ENCODE measurements around the gene ANO7. TPM values are rescaled to one million over a fixed set of nuclear protein-coding genes. Genes with fewer than 3 reads are reported as not detected.

Gene ANO7
- total and polyA plus RNA-seq, 7 donors, result 0.41 to 39.2 (median 3.9) TPM; not detected in 2

DNA sequence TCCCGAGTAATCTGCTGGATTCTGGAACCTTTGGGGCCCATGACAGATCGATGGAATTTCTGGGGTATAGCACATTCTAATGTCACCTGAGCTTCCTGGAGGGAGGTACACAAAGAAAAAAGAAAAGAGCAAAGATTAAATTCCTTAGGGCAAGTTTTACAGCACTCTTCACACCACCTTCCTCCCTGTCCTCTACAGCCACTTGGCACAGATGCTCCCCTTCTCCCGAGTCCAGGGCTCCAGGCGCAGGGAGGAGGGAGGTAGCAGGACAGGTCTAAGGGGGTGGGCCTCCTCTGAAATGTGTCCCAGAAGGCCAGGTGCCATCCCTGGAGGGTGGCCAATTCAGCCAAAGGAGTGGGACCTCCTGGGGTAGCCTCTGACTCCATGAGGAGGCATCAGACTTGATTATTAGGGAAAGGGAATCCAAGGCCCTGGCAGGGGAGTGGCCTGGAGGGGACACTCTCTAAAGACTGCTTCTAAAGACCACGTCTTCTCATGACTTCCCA lies 50.3 kb downstream of the ANO7 start:
- H3K9me3 ChIP-seq, result no peaks in the 10 kb centered on the region

DNA sequence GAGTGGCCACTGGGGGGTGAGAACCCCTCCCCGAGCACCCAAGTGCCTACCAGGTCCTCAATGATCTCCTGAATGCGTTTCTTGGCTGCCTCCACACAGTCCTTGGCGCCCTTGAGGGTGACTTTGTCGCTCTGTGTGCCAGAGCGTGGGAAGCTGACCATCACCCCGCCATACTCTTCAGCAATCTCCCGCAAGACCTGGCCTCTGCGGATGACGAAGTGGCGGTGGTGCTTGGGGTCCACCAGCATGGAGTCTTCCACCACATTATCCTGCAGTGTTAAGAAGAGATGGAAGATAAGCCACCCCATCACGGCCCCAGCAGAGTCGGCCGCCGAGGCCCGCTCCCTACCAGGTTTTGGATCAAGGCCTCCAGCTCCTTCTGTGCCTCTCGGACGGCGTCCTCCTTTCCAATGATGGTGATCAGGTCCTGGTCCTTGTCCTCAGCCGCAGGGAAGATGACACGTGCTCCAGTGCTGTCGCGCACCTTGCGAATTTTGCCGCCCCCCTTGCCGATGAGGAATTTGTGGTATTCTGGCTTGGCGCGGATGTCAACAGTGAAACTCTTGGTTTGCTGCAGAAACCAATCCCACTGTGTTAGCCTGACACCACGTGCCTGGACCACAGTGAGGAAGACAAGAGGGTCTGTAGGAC lies 51.2 kb downstream of the ANO7 start:
- TF ChIP-seq EP300 (IDR thresholded peaks at IDR 0.05), result no peak
- TF ChIP-seq POLR2AphosphoS5 (IDR thresholded peaks at IDR 0.05), result no peak
- TF ChIP-seq, protein P1, sequence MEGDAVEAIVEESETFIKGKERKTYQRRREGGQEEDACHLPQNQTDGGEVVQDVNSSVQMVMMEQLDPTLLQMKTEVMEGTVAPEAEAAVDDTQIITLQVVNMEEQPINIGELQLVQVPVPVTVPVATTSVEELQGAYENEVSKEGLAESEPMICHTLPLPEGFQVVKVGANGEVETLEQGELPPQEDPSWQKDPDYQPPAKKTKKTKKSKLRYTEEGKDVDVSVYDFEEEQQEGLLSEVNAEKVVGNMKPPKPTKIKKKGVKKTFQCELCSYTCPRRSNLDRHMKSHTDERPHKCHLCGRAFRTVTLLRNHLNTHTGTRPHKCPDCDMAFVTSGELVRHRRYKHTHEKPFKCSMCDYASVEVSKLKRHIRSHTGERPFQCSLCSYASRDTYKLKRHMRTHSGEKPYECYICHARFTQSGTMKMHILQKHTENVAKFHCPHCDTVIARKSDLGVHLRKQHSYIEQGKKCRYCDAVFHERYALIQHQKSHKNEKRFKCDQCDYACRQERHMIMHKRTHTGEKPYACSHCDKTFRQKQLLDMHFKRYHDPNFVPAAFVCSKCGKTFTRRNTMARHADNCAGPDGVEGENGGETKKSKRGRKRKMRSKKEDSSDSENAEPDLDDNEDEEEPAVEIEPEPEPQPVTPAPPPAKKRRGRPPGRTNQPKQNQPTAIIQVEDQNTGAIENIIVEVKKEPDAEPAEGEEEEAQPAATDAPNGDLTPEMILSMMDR (IDR thresholded peaks at IDR 0.05), result no peak
- no peak for TF ChIP-seq POLR2A (IDR thresholded peaks at IDR 0.05)
- intact Hi-C loops (cut with DNase I), result no loop called here
- no peaks in the 10 kb centered on the region for H3K4me1 ChIP-seq
- H3K4me3 ChIP-seq, result no peak overlapping the region
- H3K27me3 ChIP-seq, result no peaks in the 10 kb centered on the region
- no peak overlapping the region for H3K27ac ChIP-seq
- 97% methylated on average over 28 of the region's 28 CpGs for WGBS, 2 donors
- H3K36me3 ChIP-seq, result peaks cover 66 to 100% (median 86%) of the 10 kb centered on the region in 4 donors
- H3K9me3 ChIP-seq, result no peaks in the 10 kb centered on the region
- DNase-seq, result no peak

More for the DNA sequence above, 50.3 kb downstream of the ANO7 start:
- Histone ChIP-seq H3K27me3 (no peaks in the 10 kb centered on the region), H3K36me3 (peaks cover 74 to 100% (median 93%) of the 10 kb centered on the region in 4 donors), H3K4me1 (no peaks in the 10 kb centered on the region), H3K4me3 (no peak overlapping the region), H3K27ac (no peak overlapping the region)
- DNase-seq, result no peak
- TF ChIP-seq EP300 (IDR thresholded peaks at IDR 0.05) (no peak), POLR2A (IDR thresholded peaks at IDR 0.05) (no peak), POLR2AphosphoS5 (IDR thresholded peaks at IDR 0.05) (no peak)
- TF ChIP-seq, protein P1 (IDR thresholded peaks at IDR 0.05), result no peak
- 77 to 89% methylated on average over 5 of the region's 5 CpGs for WGBS, 2 donors
- intact Hi-C loops (cut with DNase I), result no loop called here

DNA sequence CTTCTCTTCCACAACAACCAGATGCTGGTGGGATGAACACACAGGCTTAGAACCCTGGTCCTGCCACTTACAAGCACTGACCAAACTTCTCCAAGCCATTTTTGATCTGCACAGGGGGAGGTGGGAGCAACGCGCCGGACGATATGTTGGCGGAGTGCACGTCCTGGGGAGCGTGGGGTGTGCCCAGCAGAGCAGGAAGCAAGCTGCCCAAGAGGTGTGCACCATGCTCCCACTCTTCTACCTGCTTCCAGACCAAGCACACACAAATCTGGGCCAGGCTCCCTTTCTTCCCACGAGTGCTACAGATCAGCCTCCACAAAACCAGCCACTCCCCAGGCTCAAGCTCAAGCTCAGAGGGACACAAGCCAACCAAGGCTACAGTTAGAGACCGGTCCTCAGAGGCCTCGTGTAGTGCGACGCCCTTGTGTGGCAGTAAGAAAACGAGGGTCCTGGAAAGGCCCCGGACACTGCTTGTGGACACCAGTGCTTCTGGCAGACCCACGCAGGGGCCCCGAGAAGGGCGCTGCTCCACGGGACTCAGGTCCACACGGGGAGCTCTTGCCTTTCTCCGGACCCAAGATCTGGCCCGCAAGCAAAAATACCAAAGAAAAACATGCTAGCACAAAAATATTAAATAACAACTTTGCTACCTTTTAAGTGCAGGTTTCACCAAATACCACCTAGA lies 52.0 kb downstream of the ANO7 start:
- H3K27me3 ChIP-seq, result no peaks in the 10 kb centered on the region
- H3K36me3 ChIP-seq, result peaks cover 66 to 100% (median 85%) of the 10 kb centered on the region in 4 donors
- TF ChIP-seq POLR2A (IDR thresholded peaks at IDR 0.05), result no peak
- TF ChIP-seq EP300 (IDR thresholded peaks at IDR 0.05), result no peak
- TF ChIP-seq, protein P1 (IDR thresholded peaks at IDR 0.05), result no peak
- no peak for TF ChIP-seq POLR2AphosphoS5 (IDR thresholded peaks at IDR 0.05)
- H3K27ac ChIP-seq, result no peak overlapping the region
- intact Hi-C loops (cut with DNase I), result no loop called here
- no peaks in the 10 kb centered on the region for H3K4me1 ChIP-seq
- no peak for DNase-seq
- H3K9me3 ChIP-seq, result no peaks in the 10 kb centered on the region
- WGBS, 2 donors, result 95 to 96% methylated on average over 21 of the region's 21 CpGs
- no peak overlapping the region for H3K4me3 ChIP-seq

DNA sequence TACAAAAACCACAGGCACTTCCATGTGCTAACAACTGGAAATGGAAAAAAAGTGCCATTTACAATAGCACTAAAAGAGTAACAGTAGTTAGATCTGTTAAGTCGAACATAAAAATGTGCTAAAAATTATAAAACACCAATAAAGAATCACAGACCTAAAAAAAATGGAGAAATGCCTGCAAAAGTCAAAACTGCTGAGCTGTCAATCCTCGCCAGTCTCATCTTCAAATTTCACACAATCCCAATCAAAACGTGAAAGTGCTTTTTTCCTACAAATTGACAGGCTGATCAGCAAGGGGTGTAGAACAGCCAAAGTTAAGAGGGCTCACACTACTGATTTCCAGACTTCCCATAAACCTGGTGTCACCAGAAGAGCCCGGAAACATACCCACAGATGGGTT lies 53.2 kb downstream of the ANO7 start:
- Histone ChIP-seq H3K27me3 (no peaks in the 10 kb centered on the region), H3K4me3 (no peak overlapping the region), H3K27ac (no peak overlapping the region), H3K36me3 (peaks cover 69 to 100% (median 83%) of the 10 kb centered on the region in 4 donors), H3K9me3 (no peaks in the 10 kb centered on the region), H3K4me1 (no peaks in the 10 kb centered on the region)
- intact Hi-C loops (cut with DNase I), result no loop called here
- TF ChIP-seq EP300 (IDR thresholded peaks at IDR 0.05), result no peak
- TF ChIP-seq, protein P1 (IDR thresholded peaks at IDR 0.05), result no peak
- no peak for TF ChIP-seq POLR2AphosphoS5 (IDR thresholded peaks at IDR 0.05)
- TF ChIP-seq POLR2A (IDR thresholded peaks at IDR 0.05), result no peak
- no peak for DNase-seq
- WGBS, 2 donors, result 92 to 95% methylated on average over 4 of the region's 4 CpGs

Measured in sigmoid colon (tissue), 7 donors.